Smooth muscle cell (in vitro differentiated cells): ENCODE data around the gene COPS8. TPM values are rescaled to one million over a fixed set of nuclear protein-coding genes. Genes with fewer than 3 reads are reported as not detected.

ENCODE experiments used
- DNase-seq: peaks from one replicate; lab custom pipeline; 2025; ENCODE audit not compliant: unreplicated experiment; lab: John Stamatoyannopoulos, UW
- H2AFZ ChIP-seq: fragments of 200-600 bp; sonication (generic); 2 replicates; pipeline ENCODE4 v1.6.0; 2016; ENCODE audit warnings: antibody characterized with exemption, low read depth, mild to moderate bottlenecking
- H3F3A ChIP-seq: fragments of 200-600 bp; sonication (generic); 2 replicates; pipeline ENCODE4 v1.6.0; 2017; ENCODE audit warnings: antibody characterized with exemption, low read depth
- H3K27ac ChIP-seq: fragments of 200-600 bp; sonication (generic); 2 replicates; pipeline ENCODE4 v1.5.1; 2016; ENCODE audit warnings: low read depth, mild to moderate bottlenecking
- H3K27me3 ChIP-seq: fragments of 200-600 bp; sonication (generic); 2 replicates; pipeline ENCODE4 v1.6.1; 2016; ENCODE audit warnings: low read depth, mild to moderate bottlenecking
- H3K36me3 ChIP-seq: fragments of 200-600 bp; sonication (generic); 2 replicates; pipeline ENCODE4 v1.5.1; 2016; ENCODE audit warnings: low read depth
- H3K4me1 ChIP-seq: fragments of 200-600 bp; sonication (generic); 2 replicates; pipeline ENCODE4 v1.5.1; 2016; ENCODE audit warnings: low read depth
- H3K4me2 ChIP-seq: fragments of 200-600 bp; sonication (generic); 2 replicates; pipeline ENCODE4 v1.6.0; 2016; ENCODE audit warnings: mild to moderate bottlenecking
- H3K4me3 ChIP-seq: fragments of 200-600 bp; sonication (generic); 2 replicates; pipeline ENCODE4 v1.5.1; 2016; ENCODE audit warnings: mild to moderate bottlenecking
- H3K79me2 ChIP-seq: fragments of 200-600 bp; sonication (generic); 2 replicates; pipeline ENCODE4 v1.6.0; 2016; ENCODE audit warnings: low read depth, mild to moderate bottlenecking
- H3K9ac ChIP-seq: fragments of 200-600 bp; sonication (generic); 2 replicates; pipeline ENCODE4 v1.6.0; 2016; ENCODE audit warnings: low read depth
- H3K9me3 ChIP-seq: fragments of 200-600 bp; sonication (generic); replicated peaks from 2 replicates; pipeline ENCODE4 v1.5.1; 2016; ENCODE audit warnings: low read depth
- H4K20me1 ChIP-seq: fragments of 200-600 bp; sonication (generic); 2 replicates; pipeline ENCODE4 v1.6.0; 2016; ENCODE audit warnings: low read depth
- CTCF ChIP-seq: fragments of 200-600 bp; sonication (generic); IDR thresholded peaks from 2 replicates; pipeline ENCODE4 v1.5.1; 2017; ENCODE audit warnings: borderline replicate concordance, mild to moderate bottlenecking, antibody characterized with exemption; ENCODE audit not compliant: insufficient read depth, poor library complexity, severe bottlenecking
- WGBS: methylation state at CpG from one replicate; pipeline ENCODE4 v1.1.7; 2016; ENCODE audit warnings: low lambda C conversion rate; 5-methylcytosine and 5-hydroxymethylcytosine counted together
- polyA plus RNA-seq: library from polyadenylated mRNA; unstranded; fragments of >200 nt; fragmentation: Nextera tagmentation; extraction: Ambion mirVana; gene quantifications from 2 replicates; pipeline ENCODE4 v1.2.1, GENCODE V29; 2016
- total RNA-seq: library from RNA; depleted of rRNA; stranded (reverse); fragments of >200 nt; gene quantifications from 2 replicates; pipeline ENCODE4 v1.2.3, GENCODE V29; 2014

Gene COPS8
- total and polyA plus RNA-seq, 2 experiments from 2014 or later = 132 to 159 TPM

GRCh38 chr2:237096911-237097310, 11.2 kb downstream of the COPS8 start:
- H3K9me3 ChIP-seq = no peaks in the 10 kb centered on the region
- WGBS = 47% methylated on average over 4 of the region's 4 CpGs
- no peaks in the 10 kb centered on the region for H4K20me1 ChIP-seq
- no peak overlapping the region for H3K4me3 ChIP-seq
- no peak overlapping the region for H2AFZ ChIP-seq
- H3K27ac ChIP-seq = peak overlapping the region; percentile 94
- peaks cover 6% of the 10 kb centered on the region for H3K36me3 ChIP-seq
- peaks cover 17% of the 10 kb centered on the region for H3K4me1 ChIP-seq
- H3K9ac ChIP-seq = peak overlapping the region; percentile 13
- no peaks in the 10 kb centered on the region for H3K27me3 ChIP-seq
- H3K79me2 ChIP-seq = peaks cover 52% of the 10 kb centered on the region
- H3F3A ChIP-seq = peaks cover 26% of the 10 kb centered on the region
- no peak for DNase-seq
- H3K4me2 ChIP-seq = peak overlapping the region; percentile 57
- TF ChIP-seq CTCF = no peak

GRCh38 chr2:237097326-237097910, 11.7 kb downstream of the COPS8 start:
- Histone ChIP-seq H3K27me3 (no peaks in the 10 kb centered on the region), H3K27ac (peak overlapping the region; percentile 94), H4K20me1 (no peaks in the 10 kb centered on the region), H3K9me3 (no peaks in the 10 kb centered on the region), H2AFZ (no peak overlapping the region), H3K4me2 (peak overlapping the region; percentile 57), H3K36me3 (peaks cover 6% of the 10 kb centered on the region), H3K79me2 (peaks cover 48% of the 10 kb centered on the region), H3K4me1 (peaks cover 17% of the 10 kb centered on the region), H3F3A (peaks cover 26% of the 10 kb centered on the region), H3K9ac (peak overlapping the region; percentile 66), H3K4me3 (no peak overlapping the region)
- WGBS = 27% methylated on average over 2 of the region's 2 CpGs
- DNase-seq = no peak
- TF ChIP-seq CTCF = no peak

- H3K4me2 ChIP-seq = peak overlapping the region; percentile 60
- no peaks in the 10 kb centered on the region for H3K9me3 ChIP-seq
- H2AFZ ChIP-seq = no peak overlapping the region
- H3K27ac ChIP-seq = peak overlapping the region; percentile 94
- H3K27me3 ChIP-seq = no peaks in the 10 kb centered on the region
- peak overlapping the region; percentile 66 for H3K9ac ChIP-seq
- H3F3A ChIP-seq = peaks cover 26% of the 10 kb centered on the region
- H3K4me1 ChIP-seq = peaks cover 17% of the 10 kb centered on the region
- H4K20me1 ChIP-seq = no peaks in the 10 kb centered on the region
- H3K79me2 ChIP-seq = peaks cover 41% of the 10 kb centered on the region
- TF ChIP-seq CTCF = no peak
- H3K36me3 ChIP-seq = peaks cover 6% of the 10 kb centered on the region
- 57% methylated on average over 4 of the region's 4 CpGs for WGBS
- DNase-seq = no peak
- H3K4me3 ChIP-seq = no peak overlapping the region
These were observed 12.4 kb downstream of the COPS8 start for GRCh38 chr2:237097911-237098702.
